ENCODE measurements around the gene TNFRSF8. TPM values are rescaled to one million over a fixed set of nuclear protein-coding genes. Genes with fewer than 3 reads are reported as not detected.

TNFRSF8 gene
- total and polyA plus RNA-seq, 2 of the 4 experiments (the other 2 are of a cell fraction), result under 0.01 to 0.31 TPM

DNA sequence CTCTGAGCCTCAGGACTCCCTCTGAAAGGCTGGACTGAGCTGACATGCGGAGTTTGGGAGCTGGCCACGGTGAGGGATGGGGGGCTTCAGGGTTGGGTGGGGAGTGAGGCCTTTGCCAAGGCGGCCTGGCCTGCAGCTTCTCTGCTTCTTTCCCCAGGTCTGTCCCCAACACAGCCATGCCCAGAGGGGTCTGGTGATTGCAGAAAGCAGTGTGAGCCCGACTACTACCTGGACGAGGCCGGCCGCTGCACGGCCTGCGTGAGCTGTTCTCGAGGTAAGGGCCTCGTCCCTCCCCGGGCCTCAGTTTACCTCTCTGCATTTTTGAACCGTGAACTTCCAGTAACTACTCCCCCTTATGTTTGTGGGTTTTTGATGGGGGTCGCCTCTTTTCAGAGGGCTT lies 48.6 kb downstream of the TNFRSF8 start:
- in situ Hi-C loops (cut with MboI; ENCODE audit: low sequenced_read_pairs) (no loop called here), intact Hi-C loops (cut with micrococcal nuclease) (no loop called here), dilution Hi-C loops (cut with HindIII; ENCODE audit: low sequenced_read_pairs, unreplicated experiment) (no loop called here)
- ATAC-seq (ENCODE audit: low read depth), result no peak
- Histone ChIP-seq H2AFZ (replicated peaks; ENCODE audit: low read length, poor library complexity) (no peak overlapping the region), H3K9ac (ENCODE audit: low read depth, low read length) (no peak overlapping the region), H3K4me3 (ENCODE audit: insufficient read depth, low read depth, low read length) (no peak overlapping the region), H3K27me3 (ENCODE audit: control insufficient read depth, insufficient read depth, low read length) (peaks cover 4% of the 10 kb centered on the region; the same call in 1 of the 2 replicates), H3K27ac (ENCODE audit: insufficient read depth, low read length) (no peak overlapping the region), H3K4ac (ENCODE audit: low read depth, low read length) (no peak overlapping the region), H3K4me1 (ENCODE audit: control insufficient read depth, insufficient read depth, low read length) (peaks cover 7% of the 10 kb centered on the region), H2BK120ac (ENCODE audit: low read depth, low read length) (no peak overlapping the region), H3K14ac (replicated peaks; ENCODE audit: low read depth, low read length) (no peak overlapping the region), H4K5ac (ENCODE audit: low read depth, low read length) (no peak overlapping the region), H4K8ac (ENCODE audit: low read depth in 2 of 2, low read length in 2 of 2) (no peak overlapping the region), H2AK9ac (replicated peaks; ENCODE audit: low read depth, low read length, poor library complexity) (no peak overlapping the region), H2BK15ac (ENCODE audit: low read depth, low read length) (no peak overlapping the region), H3K79me1 (ENCODE audit: low read depth in 1 of 2, low read length in 2 of 2) (no peaks in the 10 kb centered on the region), H3K56ac (ENCODE audit: extremely low read depth, insufficient read depth, low read length) (no peak overlapping the region), H3K18ac (ENCODE audit: low read depth, low read length) (no peak overlapping the region), H3K9me1 (ENCODE audit: insufficient read depth, low read length) (no peaks in the 10 kb centered on the region), H2AK5ac (ENCODE audit: low read depth, low read length) (no peak overlapping the region), H4K91ac (ENCODE audit: insufficient read depth, low read depth, low read length) (no peak overlapping the region), H3K9me3 (ENCODE audit: control insufficient read depth, insufficient read depth, low read length) (no peaks in the 10 kb centered on the region), H3K23ac (ENCODE audit: low read depth, low read length) (no peak overlapping the region), H2BK20ac (ENCODE audit: low read depth, low read length) (no peak overlapping the region), H2BK5ac (ENCODE audit: low read depth, low read length, poor library complexity, severe bottlenecking) (no peak overlapping the region), H3K36me3 (ENCODE audit: control insufficient read depth, insufficient read depth, low read length) (no peaks in the 10 kb centered on the region), H4K20me1 (ENCODE audit: insufficient read depth, low read length) (no peaks in the 10 kb centered on the region), H3K4me2 (ENCODE audit: low read depth, low read length) (no peak overlapping the region)
- ChIA-PET POLR2A (ENCODE audit: unreplicated experiment) (no interaction called here), CTCF (no interaction called here)
- no TSS peak for BruUV-seq (replicated peaks)
- no peak for DNase-seq
- no CpG with 5 or more reads among the region's 14 CpGs for WGBS, 2 experiments (ENCODE audit: extremely low coverage in 2 of 2, insufficient read length in 1 of 2)
- TF ChIP-seq FOS (IDR thresholded peaks at IDR 0.05; ENCODE audit: low read depth, low read length) (no peak), MAZ (IDR thresholded peaks at IDR 0.05; ENCODE audit: borderline replicate concordance, low read depth, low read length) (no peak), MXI1 (IDR thresholded peaks at IDR 0.05; ENCODE audit: borderline replicate concordance, low read depth, low read length) (no peak), RAD21 (IDR thresholded peaks at IDR 0.05; ENCODE audit: low read length) (no peak), BHLHE40 (IDR thresholded peaks at IDR 0.05; ENCODE audit: low read depth, low read length) (no peak), RFX5 (IDR thresholded peaks at IDR 0.05; ENCODE audit: low read depth, low read length) (no peak), RCOR1 (IDR thresholded peaks at IDR 0.05; ENCODE audit: insufficient replicate concordance, low read length) (no peak)
- TF ChIP-seq, protein P1, sequence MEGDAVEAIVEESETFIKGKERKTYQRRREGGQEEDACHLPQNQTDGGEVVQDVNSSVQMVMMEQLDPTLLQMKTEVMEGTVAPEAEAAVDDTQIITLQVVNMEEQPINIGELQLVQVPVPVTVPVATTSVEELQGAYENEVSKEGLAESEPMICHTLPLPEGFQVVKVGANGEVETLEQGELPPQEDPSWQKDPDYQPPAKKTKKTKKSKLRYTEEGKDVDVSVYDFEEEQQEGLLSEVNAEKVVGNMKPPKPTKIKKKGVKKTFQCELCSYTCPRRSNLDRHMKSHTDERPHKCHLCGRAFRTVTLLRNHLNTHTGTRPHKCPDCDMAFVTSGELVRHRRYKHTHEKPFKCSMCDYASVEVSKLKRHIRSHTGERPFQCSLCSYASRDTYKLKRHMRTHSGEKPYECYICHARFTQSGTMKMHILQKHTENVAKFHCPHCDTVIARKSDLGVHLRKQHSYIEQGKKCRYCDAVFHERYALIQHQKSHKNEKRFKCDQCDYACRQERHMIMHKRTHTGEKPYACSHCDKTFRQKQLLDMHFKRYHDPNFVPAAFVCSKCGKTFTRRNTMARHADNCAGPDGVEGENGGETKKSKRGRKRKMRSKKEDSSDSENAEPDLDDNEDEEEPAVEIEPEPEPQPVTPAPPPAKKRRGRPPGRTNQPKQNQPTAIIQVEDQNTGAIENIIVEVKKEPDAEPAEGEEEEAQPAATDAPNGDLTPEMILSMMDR (conservative IDR thresholded peaks at IDR 0.05; ENCODE audit: low read depth, low read length), result no peak
- TF ChIP-seq, protein P2, sequence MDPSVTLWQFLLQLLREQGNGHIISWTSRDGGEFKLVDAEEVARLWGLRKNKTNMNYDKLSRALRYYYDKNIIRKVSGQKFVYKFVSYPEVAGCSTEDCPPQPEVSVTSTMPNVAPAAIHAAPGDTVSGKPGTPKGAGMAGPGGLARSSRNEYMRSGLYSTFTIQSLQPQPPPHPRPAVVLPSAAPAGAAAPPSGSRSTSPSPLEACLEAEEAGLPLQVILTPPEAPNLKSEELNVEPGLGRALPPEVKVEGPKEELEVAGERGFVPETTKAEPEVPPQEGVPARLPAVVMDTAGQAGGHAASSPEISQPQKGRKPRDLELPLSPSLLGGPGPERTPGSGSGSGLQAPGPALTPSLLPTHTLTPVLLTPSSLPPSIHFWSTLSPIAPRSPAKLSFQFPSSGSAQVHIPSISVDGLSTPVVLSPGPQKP (IDR thresholded peaks at IDR 0.05; ENCODE audit: borderline replicate concordance, low read depth, low read length), result no peak
- TF ChIP-seq, protein P3, sequence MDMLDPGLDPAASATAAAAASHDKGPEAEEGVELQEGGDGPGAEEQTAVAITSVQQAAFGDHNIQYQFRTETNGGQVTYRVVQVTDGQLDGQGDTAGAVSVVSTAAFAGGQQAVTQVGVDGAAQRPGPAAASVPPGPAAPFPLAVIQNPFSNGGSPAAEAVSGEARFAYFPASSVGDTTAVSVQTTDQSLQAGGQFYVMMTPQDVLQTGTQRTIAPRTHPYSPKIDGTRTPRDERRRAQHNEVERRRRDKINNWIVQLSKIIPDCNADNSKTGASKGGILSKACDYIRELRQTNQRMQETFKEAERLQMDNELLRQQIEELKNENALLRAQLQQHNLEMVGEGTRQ (IDR thresholded peaks at IDR 0.05; ENCODE audit: low read depth, low read length), result no peak

Data from IMR-90 (cell line).